Astrocyte (in vitro differentiated cells and primary cell): ENCODE results near the gene WASHC4.

ENCODE experiments used
- EZH2 ChIP-seq: IDR thresholded peaks from 2 replicates; pipeline ENCODE4 v1.6.1; 2012; ENCODE audit warnings: mild to moderate bottlenecking, low read length, inconsistent platforms; ENCODE audit not compliant: insufficient read depth
- TF ChIP-seq, protein P1 (sequence below): IDR thresholded peaks from 2 replicates; pipeline ENCODE4 v1.5.1; 2011; ENCODE audit warnings: low read depth, mild to moderate bottlenecking, inconsistent platforms, low read length, moderate library complexity; ENCODE audit not compliant: insufficient read depth

- TF ChIP-seq, protein P1, sequence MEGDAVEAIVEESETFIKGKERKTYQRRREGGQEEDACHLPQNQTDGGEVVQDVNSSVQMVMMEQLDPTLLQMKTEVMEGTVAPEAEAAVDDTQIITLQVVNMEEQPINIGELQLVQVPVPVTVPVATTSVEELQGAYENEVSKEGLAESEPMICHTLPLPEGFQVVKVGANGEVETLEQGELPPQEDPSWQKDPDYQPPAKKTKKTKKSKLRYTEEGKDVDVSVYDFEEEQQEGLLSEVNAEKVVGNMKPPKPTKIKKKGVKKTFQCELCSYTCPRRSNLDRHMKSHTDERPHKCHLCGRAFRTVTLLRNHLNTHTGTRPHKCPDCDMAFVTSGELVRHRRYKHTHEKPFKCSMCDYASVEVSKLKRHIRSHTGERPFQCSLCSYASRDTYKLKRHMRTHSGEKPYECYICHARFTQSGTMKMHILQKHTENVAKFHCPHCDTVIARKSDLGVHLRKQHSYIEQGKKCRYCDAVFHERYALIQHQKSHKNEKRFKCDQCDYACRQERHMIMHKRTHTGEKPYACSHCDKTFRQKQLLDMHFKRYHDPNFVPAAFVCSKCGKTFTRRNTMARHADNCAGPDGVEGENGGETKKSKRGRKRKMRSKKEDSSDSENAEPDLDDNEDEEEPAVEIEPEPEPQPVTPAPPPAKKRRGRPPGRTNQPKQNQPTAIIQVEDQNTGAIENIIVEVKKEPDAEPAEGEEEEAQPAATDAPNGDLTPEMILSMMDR: no peak
- no peak for TF ChIP-seq EZH2
These were observed 24.5 kb upstream of the WASHC4 start for GRCh38 chr12:105083031-105083430.
